ENCODE data around the gene AUTS2.

AUTS2 gene

GRCh38 chr7:70159121-70159520, 560.8 kb downstream of the AUTS2 start:
- no peak for DNase-seq

- DNase-seq, result no peak
Observed at GRCh38 chr7:70165477-70166170, 567.3 kb downstream of the AUTS2 start.

- DNase-seq, result no peak
Observed at GRCh38 chr7:70171369-70171920, 573.2 kb downstream of the AUTS2 start.

GRCh38 chr7:70177166-70177565, 578.9 kb downstream of the AUTS2 start:
- no peak for DNase-seq

GRCh38 chr7:70178211-70178610, 579.9 kb downstream of the AUTS2 start:
- DNase-seq, result no peak

- DNase-seq, result no peak
Observed at GRCh38 chr7:70178787-70179186, 580.5 kb downstream of the AUTS2 start.

- no peak for DNase-seq
Observed at GRCh38 chr7:70182521-70182920, 584.2 kb downstream of the AUTS2 start.

- DNase-seq, result no peak
Observed at GRCh38 chr7:70183278-70183677, 585.0 kb downstream of the AUTS2 start.

GRCh38 chr7:70188901-70189650, 590.8 kb downstream of the AUTS2 start:
- no peak for DNase-seq

- DNase-seq, result no peak
Observed at GRCh38 chr7:70189776-70190175, 591.5 kb downstream of the AUTS2 start.

- DNase-seq, result no peak
Observed at GRCh38 chr7:70190281-70190680, 592.0 kb downstream of the AUTS2 start.

- DNase-seq, result no peak
Observed at GRCh38 chr7:70193514-70193913, 595.2 kb downstream of the AUTS2 start.

GRCh38 chr7:70208236-70209063, 610.2 kb downstream of the AUTS2 start:
- no peak for DNase-seq

- no peak for DNase-seq
Observed at GRCh38 chr7:70210200-70210935, 612.1 kb downstream of the AUTS2 start.

- DNase-seq, result no peak
Observed at GRCh38 chr7:70210936-70211310, 612.6 kb downstream of the AUTS2 start.

GRCh38 chr7:70212281-70212680, 614.0 kb downstream of the AUTS2 start:
- no peak for DNase-seq

GRCh38 chr7:70214071-70214470, 615.8 kb downstream of the AUTS2 start:
- no peak for DNase-seq

GRCh38 chr7:70215491-70215890, 617.2 kb downstream of the AUTS2 start:
- DNase-seq, result no peak

- no peak for DNase-seq
Observed at GRCh38 chr7:70217571-70217970, 619.3 kb downstream of the AUTS2 start.

- no peak for DNase-seq
Observed at GRCh38 chr7:70218006-70218405, 619.7 kb downstream of the AUTS2 start.

- DNase-seq, result no peak
Observed at GRCh38 chr7:70219061-70219460, 620.8 kb downstream of the AUTS2 start.

GRCh38 chr7:70229242-70229641, 631.0 kb downstream of the AUTS2 start:
- no peak for DNase-seq

GRCh38 chr7:70230761-70231160, 632.5 kb downstream of the AUTS2 start:
- no peak for DNase-seq

Measured in left hindlimb (tissue), 1 donor.